Jurkat, Clone E6-1 (cell line): ENCODE data around the gene FDX2.

ENCODE experiments used
- DNase-seq: peaks from one replicate; pipeline ENCODE4 v3.0.0-alpha.2; 2011; ENCODE audit warnings: low read depth, low spot score
- H3K4me3 ChIP-seq: 2 replicates; pipeline ENCODE4 v1.5.1; 2011; ENCODE audit warnings: mild to moderate bottlenecking, low read length, control low read depth, moderate library complexity

Gene FDX2

DNA sequence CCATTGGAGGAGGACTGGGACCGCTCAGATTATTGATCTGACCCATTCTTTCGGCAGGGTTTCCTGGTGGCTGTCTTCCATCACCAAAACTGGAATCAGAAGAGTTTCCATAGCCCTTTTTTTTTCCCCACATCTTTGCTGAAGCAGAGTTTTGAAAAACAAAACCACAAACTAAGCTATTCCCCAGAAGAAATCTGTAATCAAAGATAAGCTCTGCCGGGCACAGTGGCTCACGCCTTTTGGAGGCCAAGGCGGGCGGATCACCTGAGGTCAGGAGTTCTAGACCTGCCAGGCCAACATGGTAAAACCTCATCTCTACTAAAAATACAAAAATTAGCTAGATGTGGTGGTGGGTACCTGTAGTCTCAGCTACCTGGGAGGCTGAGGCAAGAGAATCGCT, 49.1 kb downstream of the FDX2 start:
- DNase-seq = no peak

DNA sequence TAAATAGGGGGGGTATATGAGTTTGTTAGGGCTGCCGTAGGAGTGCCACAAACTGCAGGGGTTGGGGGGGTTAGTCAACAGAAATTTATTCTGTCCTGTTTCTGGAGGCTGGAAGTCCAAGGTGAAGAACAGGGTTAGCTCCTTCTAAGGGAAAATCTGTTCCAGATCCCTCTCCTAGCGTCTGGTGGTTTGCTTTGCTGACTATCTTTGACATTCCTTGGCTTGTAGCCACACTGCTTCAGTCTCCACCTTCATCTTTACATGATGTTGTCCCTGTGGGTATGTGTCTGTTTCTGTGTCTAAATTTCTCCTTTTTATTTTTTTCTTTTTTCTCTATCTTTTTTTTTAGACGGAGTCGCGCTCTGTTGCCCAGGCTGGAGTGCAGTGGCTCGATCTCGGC, 53.0 kb downstream of the FDX2 start:
- no peak overlapping the region for H3K4me3 ChIP-seq
- DNase-seq = no peak

More for the DNA sequence above, 49.1 kb downstream of the FDX2 start:
- no peak overlapping the region for H3K4me3 ChIP-seq

- H3K4me3 ChIP-seq = no peak overlapping the region
- no peak for DNase-seq
Measured at GRCh38 chr19:10260141-10260584, 55.7 kb downstream of the FDX2 start.
